ENCODE results near the gene CFAP20DC. TPM values are rescaled to one million over a fixed set of nuclear protein-coding genes. Genes with fewer than 3 reads are reported as not detected.

The CFAP20DC gene
- total RNA-seq, 1 donor from 2014 or later = not detected

- no peaks in the 10 kb centered on the region for H3K4me1 ChIP-seq
- DNase-seq = no peak
- no peak for TF ChIP-seq CTCF (IDR thresholded peaks at IDR 0.05; ENCODE audit: borderline replicate concordance)
- no peak overlapping the region for H3K4me3 ChIP-seq
- peaks cover 10% of the 10 kb centered on the region for H3K9me3 ChIP-seq (replicated peaks)
- intact Hi-C loops (cut with micrococcal nuclease) = no loop called here
- H3K36me3 ChIP-seq = no peaks in the 10 kb centered on the region
- no peak overlapping the region for H3K27ac ChIP-seq (replicated peaks)
- H3K27me3 ChIP-seq (ENCODE audit: low read depth) = no peaks in the 10 kb centered on the region
Observed at GRCh38 chr3:58804914-58805313, 244.9 kb downstream of the CFAP20DC start.

- Histone ChIP-seq H3K27me3 (ENCODE audit: low read depth) (no peaks in the 10 kb centered on the region), H3K4me3 (no peak overlapping the region), H3K27ac (replicated peaks) (no peak overlapping the region), H3K4me1 (no peaks in the 10 kb centered on the region), H3K36me3 (no peaks in the 10 kb centered on the region), H3K9me3 (replicated peaks) (no peaks in the 10 kb centered on the region)
- intact Hi-C loops (cut with micrococcal nuclease) = no loop called here
- no peak for TF ChIP-seq CTCF (IDR thresholded peaks at IDR 0.05; ENCODE audit: borderline replicate concordance)
- no peak for DNase-seq
Observed at GRCh38 chr3:58801541-58801940, 248.3 kb downstream of the CFAP20DC start.

- intact Hi-C loops (cut with micrococcal nuclease) = no loop called here
- DNase-seq = no peak
- H3K4me3 ChIP-seq = no peak overlapping the region
- no peak for TF ChIP-seq CTCF (IDR thresholded peaks at IDR 0.05; ENCODE audit: borderline replicate concordance)
- no peaks in the 10 kb centered on the region for H3K9me3 ChIP-seq (replicated peaks)
- H3K27me3 ChIP-seq (ENCODE audit: low read depth) = no peaks in the 10 kb centered on the region
- H3K36me3 ChIP-seq = no peaks in the 10 kb centered on the region
- H3K27ac ChIP-seq (replicated peaks) = no peak overlapping the region
- no peaks in the 10 kb centered on the region for H3K4me1 ChIP-seq
Observed at GRCh38 chr3:58800940-58801339, 248.9 kb downstream of the CFAP20DC start.

GRCh38 chr3:58800032-58800431 lies 249.8 kb downstream of the CFAP20DC start:
- Histone ChIP-seq H3K4me1 (no peaks in the 10 kb centered on the region), H3K4me3 (no peak overlapping the region), H3K36me3 (no peaks in the 10 kb centered on the region), H3K9me3 (replicated peaks) (no peaks in the 10 kb centered on the region), H3K27me3 (ENCODE audit: low read depth) (no peaks in the 10 kb centered on the region), H3K27ac (replicated peaks) (no peak overlapping the region)
- no peak for TF ChIP-seq CTCF (IDR thresholded peaks at IDR 0.05; ENCODE audit: borderline replicate concordance)
- DNase-seq = no peak
- intact Hi-C loops (cut with micrococcal nuclease) = no loop called here

GRCh38 chr3:58799271-58799670 lies 250.6 kb downstream of the CFAP20DC start:
- no peaks in the 10 kb centered on the region for H3K4me1 ChIP-seq
- TF ChIP-seq CTCF (IDR thresholded peaks at IDR 0.05; ENCODE audit: borderline replicate concordance) = no peak
- no peak for DNase-seq
- H3K36me3 ChIP-seq = no peaks in the 10 kb centered on the region
- H3K9me3 ChIP-seq (replicated peaks) = no peaks in the 10 kb centered on the region
- no peak overlapping the region for H3K4me3 ChIP-seq
- intact Hi-C loops (cut with micrococcal nuclease) = no loop called here
- H3K27me3 ChIP-seq (ENCODE audit: low read depth) = no peaks in the 10 kb centered on the region
- no peak overlapping the region for H3K27ac ChIP-seq (replicated peaks)

- Histone ChIP-seq H3K4me1 (no peaks in the 10 kb centered on the region), H3K9me3 (replicated peaks) (no peaks in the 10 kb centered on the region), H3K27me3 (ENCODE audit: low read depth) (no peaks in the 10 kb centered on the region), H3K36me3 (no peaks in the 10 kb centered on the region), H3K4me3 (no peak overlapping the region), H3K27ac (replicated peaks) (no peak overlapping the region)
- no peak for DNase-seq
- TF ChIP-seq CTCF (IDR thresholded peaks at IDR 0.05; ENCODE audit: borderline replicate concordance) = no peak
- intact Hi-C loops (cut with micrococcal nuclease) = no loop called here
Observed at GRCh38 chr3:58798312-58798711, 251.5 kb downstream of the CFAP20DC start.
